PC-3 (cell line): Measurements from ENCODE around the gene PHF21B.

Experiments used
- EZH2 ChIP-seq: fragments of 300-600 bp; sonication (generic); IDR thresholded peaks from one replicate; pipeline ENCODE4 v1.6.1; 2017; ENCODE audit warnings: antibody characterized with exemption, mild to moderate bottlenecking, low read length; ENCODE audit not compliant: unreplicated experiment
- TF ChIP-seq, protein P1 (sequence below): fragments of 300-600 bp; sonication (generic); conservative IDR thresholded peaks from 2 replicates; pipeline ENCODE4 v1.5.1; 2017; ENCODE audit warnings: antibody characterized with exemption, low read depth, mild to moderate bottlenecking, low read length

DNA sequence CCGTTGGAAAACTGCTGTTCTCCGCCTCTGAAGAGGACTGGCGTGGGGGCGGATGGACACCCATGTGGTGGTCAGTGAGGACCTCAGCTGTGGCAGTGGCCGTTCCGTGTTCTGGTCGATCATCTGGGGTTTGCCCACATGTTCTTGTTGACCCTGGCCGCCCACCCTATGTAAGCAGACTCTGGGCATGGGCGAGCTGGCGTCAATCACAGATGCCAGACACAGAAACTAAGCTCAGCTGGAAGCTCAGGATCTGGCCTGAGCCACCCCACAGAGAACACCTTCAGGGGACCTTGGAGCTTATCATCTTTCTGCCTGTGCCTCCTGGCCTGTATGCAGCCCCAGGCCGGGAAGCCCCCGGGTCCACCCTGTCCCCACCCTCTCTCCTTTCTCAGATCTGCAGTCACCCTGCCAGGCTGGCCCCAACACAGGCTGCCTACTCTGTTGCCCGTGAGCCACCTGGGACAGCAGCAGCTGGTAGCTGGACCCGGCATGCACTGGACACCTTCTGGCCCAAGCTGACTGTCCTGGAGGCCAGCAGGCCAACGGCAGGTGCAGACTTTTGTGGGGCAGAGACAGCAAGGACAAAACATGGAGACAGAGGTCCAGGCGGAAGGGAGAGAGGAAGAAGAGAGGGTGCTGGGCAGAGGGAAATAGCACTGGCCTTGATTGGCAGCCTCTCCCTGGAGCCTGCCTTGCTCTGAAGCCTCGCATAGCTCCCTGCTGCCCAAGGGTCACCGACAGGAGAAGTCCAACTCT, 91.5 kb downstream of the PHF21B start:
- TF ChIP-seq, protein P1, sequence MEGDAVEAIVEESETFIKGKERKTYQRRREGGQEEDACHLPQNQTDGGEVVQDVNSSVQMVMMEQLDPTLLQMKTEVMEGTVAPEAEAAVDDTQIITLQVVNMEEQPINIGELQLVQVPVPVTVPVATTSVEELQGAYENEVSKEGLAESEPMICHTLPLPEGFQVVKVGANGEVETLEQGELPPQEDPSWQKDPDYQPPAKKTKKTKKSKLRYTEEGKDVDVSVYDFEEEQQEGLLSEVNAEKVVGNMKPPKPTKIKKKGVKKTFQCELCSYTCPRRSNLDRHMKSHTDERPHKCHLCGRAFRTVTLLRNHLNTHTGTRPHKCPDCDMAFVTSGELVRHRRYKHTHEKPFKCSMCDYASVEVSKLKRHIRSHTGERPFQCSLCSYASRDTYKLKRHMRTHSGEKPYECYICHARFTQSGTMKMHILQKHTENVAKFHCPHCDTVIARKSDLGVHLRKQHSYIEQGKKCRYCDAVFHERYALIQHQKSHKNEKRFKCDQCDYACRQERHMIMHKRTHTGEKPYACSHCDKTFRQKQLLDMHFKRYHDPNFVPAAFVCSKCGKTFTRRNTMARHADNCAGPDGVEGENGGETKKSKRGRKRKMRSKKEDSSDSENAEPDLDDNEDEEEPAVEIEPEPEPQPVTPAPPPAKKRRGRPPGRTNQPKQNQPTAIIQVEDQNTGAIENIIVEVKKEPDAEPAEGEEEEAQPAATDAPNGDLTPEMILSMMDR = no peak
- no peak for TF ChIP-seq EZH2
